DMS153 (cell line): ENCODE measurements around the gene LPCAT2.
A peak's percentile ranks its signal among the peaks of the same experiment; 100 is the strongest.
"Not testable (repeated sequence)": the region's sequence is repeated elsewhere in the genome, so short reads cannot be mapped to it uniquely, and the experiment has no call there.

Source experiments
- DNase-seq: peaks from one replicate; lab custom pipeline; 2025; lab: John Stamatoyannopoulos, UW

The LPCAT2 gene

DNA sequence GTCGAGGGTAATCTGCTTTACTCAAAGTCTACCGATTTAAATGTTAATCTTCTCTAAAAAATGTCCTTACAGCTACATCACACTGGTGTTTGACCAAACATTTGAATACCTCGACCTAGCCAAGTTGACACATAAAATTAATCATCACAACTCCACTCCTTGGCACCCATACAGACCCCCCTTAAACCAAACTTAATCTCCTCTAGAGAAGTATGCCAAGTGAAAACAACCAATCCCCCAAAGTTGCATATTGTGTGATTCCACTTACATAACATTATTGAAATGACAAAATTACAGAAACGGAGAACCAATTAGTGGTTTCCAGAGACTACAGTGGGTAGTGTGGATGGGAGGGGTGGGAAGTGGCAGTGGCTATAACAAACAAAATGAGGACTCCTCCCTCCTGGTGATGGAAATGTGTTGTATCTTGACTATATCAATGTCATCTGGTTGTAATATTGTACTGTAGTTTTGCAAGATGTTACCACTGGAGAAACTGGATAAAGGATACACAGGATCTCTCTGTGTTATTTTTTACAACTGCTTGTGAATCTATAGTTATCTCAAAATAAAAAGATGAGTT lies 97.0 kb downstream of the LPCAT2 start:
- no peak for DNase-seq

DNA sequence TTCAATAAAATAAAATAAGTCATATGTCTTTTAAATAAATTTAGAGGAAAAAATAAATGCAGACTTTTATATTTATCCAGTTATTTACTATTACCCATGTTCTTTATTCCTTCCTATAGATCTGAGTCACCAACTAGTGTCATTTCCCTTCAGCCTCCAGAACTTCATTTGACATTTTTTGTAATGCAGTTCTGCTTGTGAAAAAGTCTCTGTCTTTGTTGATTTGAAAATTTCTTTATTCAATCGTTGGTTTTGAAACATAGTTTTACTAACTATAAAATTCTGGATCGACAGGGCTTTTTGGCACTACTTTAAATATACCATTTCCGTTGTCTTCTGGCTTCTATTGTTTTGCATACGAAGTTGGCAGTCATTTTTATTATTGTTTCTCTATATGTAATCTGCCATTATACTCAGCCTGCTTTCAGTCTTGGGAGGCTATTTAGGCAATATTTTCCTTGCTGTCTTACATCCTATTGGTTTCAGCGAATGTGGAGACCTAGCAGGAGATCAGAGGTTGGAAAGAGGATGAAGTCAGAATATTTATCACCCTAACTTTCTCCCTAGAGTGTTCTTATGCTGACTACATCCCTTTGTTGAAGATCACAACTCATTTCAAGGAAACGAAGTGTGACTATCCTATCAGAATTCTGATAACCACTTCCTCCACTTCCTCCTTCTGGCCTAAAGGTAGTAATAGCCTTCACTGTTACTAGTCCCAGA lies 104.9 kb downstream of the LPCAT2 start:
- DNase-seq: no peak

DNA sequence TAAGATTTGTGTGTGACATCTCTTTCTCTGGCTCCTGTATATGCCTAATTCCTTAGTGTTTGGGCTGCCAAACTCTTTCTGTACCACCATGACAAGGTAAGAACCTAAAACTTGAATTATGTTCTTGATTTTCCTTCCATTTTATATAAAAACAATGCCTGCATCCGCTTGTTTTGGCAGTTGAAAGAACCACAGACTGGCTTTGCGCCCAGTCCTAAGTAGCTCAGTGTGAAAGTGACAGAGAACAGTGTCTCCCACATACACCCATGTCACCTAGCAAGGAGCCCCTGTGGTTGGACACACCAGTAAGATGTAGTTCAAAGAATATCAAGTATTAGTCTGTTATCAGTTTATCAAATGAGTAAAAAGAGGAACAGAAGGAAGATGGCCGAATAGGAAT lies 106.2 kb downstream of the LPCAT2 start:
- DNase-seq: no peak

DNA sequence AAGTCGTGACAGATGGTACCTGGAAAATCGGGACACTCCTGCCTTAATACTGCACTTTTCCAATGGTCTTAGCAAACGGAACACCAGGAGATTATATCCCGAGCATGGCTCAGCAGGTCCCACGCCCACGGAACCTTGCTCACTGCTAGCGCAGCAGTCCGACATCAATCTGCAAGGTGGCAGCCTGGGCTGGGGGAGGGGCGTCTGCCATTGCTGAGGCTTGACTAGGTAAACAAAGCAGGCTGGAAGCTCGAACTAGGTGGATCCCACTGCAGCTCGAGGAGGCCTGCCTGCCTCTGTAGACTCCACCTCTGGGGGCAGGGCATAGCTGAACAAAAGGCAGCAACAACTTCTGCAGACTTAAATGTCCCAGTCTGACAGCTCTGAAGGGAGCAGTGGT lies 106.8 kb downstream of the LPCAT2 start:
- not testable (repeated sequence) for DNase-seq

DNA sequence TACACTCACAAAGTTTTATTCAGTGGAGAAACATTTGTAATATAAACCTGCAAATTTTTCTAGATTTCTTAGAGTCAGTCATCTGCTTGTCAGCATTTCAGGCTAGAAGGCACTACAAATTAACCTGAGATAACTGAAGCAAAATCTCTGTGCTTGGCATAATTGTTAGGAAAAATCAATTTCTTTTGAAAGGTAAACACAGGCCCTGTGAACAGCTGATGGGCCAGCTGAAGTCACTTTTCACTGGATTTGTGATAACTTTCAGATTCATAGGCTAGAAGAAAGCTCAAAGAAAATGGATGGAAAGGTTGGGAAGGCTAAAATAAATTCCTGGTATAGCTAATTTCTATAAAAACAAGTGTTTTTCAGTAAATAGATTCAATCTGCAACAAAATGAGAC lies 112.9 kb downstream of the LPCAT2 start:
- no peak for DNase-seq

DNA sequence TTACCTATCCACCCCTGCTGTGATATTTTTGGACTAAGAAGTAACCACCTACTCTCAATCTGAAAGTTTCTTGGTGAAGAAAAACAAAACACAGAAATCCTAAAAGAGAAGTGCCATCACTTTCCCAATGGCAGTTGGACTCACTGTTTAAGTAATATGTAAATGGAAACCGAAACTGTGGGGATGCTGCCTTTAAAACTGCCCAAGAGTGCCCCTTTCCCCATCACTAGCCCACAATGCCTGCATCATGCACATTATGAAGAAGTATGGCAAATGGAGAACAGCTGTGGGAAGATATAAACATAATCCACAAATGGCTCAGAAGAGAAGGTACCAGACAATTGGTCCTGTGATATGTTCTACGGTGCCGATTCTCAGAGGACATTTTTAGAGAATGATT lies 113.4 kb downstream of the LPCAT2 start:
- DNase-seq: no peak

DNA sequence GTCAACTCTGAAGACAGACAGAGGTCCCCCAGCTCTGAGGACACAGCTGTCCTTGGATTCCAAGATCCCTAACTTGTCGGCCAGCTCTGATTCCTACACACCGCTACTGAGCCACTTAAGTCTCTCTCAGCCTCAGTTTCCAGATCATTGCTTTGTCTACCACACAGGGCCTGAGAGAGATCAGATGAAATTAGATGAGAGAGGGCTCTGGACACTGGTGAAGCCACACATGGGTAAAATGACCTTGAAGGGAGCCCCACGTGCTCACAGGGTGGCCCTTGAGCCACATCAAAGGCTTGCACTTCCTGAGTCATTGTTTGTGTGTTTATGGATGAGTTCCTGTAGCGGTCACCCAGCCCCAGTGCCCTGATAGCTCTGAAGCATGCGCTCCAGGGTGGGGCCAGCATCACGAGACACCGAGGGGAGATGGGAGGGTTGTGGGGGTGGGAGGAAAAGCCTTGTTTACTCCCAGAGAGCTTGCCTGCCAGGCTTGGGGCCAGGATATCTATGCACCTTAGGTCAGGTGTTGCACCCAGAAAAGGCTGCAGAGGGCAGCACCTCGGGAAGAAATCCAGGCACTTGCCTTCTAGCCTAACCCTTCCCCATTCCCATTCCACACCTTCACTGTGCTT lies 114.2 kb downstream of the LPCAT2 start:
- DNase-seq: peak; percentile 14

DNA sequence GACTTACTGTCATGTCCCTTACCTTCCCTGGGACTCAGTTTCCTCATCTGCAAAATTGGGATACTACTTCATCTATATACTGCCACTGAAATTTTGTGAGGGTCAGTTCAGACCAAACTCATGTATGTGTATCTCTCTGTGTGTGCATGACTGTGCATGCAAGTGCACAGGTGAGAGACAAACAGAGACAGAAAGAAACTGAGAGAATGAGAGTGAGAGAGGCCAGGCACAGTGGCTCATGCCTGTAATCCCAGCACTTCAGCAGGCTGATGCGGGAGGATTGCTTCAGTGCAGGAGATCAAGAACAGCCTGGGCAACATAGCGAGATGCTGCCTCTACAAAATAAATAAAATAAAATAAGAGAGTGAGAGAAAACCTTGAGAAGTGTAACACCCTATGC lies 114.8 kb downstream of the LPCAT2 start:
- no peak for DNase-seq

DNA sequence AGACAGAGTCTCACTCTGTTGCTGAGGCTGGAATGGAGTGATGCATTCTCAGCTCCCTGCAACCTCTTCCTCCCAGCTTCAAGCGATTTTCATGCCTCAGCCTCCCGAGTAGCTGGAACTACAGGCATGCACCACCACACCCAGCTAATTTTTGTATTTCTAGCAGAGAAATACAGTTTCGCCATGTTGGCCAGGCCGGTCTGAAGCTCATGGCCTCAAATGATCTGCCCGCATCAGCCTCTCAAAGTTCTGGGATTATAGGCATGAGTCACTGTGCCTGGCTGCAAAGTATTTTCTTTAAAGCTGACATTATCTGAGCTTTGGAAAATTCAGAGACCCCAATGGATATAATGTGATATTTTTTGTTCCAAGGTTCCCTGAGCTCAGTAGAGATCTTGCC lies 115.8 kb downstream of the LPCAT2 start:
- no peak for DNase-seq

DNA sequence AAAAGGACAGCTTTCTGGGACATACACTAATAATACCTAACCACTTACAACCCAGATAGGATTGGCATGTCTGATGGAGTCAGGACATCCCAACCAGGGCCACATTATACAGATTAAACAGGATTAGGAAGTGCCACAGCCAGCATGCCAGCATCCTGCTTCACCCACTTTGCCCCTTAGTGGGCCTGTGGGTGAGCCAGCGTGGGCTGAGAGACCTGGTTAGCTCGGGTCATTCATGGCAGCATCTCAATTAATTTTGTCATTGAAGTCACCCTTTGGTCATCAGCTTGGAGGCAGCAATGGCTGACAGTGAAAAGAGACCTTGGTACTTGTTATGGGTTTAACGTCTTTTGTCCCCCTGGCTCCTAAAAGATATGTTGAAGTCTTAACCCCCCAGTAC lies 117.0 kb downstream of the LPCAT2 start:
- DNase-seq: no peak

DNA sequence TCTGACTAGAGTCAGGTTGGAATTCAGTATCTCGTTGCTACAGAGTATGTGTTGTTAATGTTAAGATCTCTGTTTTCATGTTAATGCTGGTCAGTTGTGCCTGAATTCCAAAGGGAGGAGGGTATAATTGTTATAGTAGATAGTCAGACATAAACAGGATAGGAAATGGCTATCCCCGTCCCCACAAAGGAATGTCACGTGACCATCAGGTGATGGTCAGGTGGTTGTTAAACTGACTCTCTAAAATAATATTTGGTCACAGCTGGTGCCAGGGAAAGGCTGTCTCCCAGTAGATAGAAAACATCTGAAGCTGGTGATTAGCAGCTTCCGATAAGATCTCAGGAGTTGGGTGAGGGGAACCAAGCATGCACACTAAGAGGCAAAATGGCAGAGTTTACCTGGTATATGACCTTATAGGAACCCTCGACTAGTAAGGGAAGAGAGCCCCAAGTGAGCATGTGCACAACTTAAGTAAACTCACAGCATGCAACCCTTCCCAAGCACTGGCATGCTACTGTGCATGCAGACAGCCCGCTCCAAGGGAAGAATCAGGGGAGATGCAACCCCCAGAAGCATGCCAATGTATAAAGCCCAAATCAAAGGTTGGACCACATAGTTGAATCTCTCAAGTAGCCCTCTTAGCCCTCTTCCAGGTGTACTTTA lies 119.6 kb downstream of the LPCAT2 start:
- no peak for DNase-seq

DNA sequence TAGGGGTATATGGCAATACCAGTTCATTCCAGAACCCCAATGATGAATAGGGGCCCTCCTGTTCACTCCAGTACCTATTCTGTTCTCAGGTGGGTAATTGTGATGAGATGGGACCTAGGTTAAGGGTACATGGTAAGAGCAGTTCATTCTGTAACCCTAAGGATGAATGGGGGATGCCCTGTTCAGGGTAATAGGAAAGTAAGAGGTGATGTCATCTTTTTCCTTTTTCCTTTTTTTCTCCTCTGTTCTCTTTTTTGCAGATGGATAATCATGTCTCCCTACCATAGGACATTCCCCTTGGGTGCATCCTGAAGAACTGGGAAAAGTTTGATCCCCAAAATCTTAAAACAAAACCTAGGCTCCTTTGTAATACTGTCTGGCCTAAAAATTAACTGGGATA lies 121.9 kb downstream of the LPCAT2 start:
- DNase-seq: no peak

DNA sequence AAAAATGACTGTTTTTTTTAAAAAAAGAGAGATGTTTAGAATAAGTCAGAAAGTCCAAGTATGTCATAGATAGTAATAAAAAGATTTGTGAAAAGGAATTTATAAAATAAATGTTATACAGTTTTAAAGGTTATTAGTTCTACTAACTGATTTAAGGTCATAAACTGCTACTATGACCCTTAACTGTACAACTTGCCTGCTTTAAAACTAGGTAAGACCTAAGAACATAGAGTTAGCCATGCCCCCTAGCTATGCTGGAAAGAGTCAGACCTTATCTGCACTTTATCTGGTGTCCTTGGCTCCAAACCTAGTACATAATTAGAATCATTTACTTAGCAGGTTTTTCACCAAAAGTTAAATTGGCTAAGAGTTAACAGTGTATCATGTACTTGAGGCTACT lies 123.4 kb downstream of the LPCAT2 start:
- no peak for DNase-seq

DNA sequence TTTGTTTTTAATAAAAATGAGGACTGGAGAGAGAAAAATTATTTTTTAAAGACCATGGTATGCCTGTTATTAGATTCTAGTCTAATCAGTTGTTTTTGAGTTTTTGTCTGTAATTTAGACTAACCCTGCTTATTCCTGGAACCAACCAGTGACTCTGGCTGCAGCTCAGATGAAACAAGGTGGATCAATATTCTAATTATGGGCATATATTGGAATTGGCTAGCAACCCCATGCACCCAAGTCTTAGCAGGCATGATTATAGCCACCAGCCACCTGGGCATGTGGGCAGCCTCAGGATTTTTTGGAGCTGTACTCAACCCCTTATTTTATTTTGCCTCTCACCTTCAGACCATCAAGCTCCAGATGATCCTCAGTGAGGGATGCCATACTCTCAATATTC lies 125.3 kb downstream of the LPCAT2 start:
- no peak for DNase-seq
